Renal pelvis (tissue), 4 donors: ENCODE results near the gene FAM222A. TPM values are rescaled to one million over a fixed set of nuclear protein-coding genes. Genes with fewer than 3 reads are reported as not detected.
A peak's percentile ranks its signal among the peaks of the same experiment; 100 is the strongest.

Experiments
- DNase-seq: peaks from one replicate; pipeline ENCODE4 v3.0.0-alpha.2; 2013
- polyA plus RNA-seq, 3 donors: library from polyadenylated mRNA; unstranded; fragments of 120-200 nt; gene quantifications; one replicate each; pipeline ENCODE4 v1.2.1, GENCODE V29; 2013; ENCODE audit not compliant: insufficient read length in 3 of 3

The FAM222A gene
- polyA plus RNA-seq, 3 donors = 7.8 to 10.0 (median 8.3) TPM

DNA sequence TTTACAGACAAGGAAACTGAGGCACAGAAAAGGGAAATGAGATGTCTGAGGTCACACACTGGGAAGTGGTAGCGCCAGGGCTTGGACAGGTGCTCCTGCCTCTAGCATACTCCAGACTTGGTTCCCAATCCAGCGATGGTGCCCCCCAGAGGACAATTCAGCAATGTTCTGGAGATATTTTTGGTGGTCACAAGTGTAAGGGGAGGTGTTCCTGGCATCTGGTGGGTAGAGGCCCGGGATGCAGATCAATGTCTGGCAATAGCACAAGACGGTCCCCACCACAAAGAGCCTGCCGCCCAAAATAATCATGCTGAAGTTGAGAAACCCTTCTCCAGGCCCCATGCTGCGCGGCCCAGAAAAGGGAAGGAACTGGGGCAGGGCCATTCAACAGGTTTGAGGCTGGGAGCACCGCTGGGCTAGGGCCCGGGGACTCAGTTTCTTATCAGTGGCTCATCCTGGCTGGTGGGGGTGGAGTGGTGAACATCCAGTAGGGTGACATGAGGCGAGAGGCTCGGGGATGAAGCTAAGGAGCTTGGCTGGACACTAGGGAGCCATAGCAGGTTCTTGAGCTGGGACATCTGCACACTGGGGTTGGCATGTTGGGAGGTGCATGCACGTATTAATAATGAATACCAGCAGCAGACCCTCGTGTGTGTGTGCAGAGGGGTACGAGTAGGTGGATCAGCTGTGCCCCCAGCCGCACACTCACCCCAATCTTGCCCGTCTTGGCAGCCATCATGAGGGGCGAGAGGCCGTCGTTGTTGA, 84.5 kb downstream of the FAM222A start:
- no peak for DNase-seq

DNA sequence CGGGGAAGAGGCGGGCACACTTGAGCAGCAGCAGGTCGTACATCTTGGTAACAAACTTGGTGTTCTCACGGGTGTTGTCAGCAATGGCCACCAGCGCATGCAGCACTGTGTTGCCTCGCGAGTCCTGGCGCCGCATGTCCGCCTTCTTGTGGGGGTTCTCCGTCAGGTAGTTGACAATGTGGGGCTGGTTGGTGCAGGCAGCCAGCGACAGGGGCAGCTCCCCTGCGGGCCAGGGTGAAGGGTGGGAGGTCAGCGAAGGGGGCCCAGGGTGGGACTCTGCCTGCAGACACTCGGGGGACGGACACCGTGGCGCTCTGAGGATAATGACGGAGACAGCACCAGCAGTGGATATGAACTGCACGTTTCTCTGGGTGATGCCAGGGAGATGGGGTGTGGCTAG, 85.1 kb downstream of the FAM222A start:
- no peak for DNase-seq

DNA sequence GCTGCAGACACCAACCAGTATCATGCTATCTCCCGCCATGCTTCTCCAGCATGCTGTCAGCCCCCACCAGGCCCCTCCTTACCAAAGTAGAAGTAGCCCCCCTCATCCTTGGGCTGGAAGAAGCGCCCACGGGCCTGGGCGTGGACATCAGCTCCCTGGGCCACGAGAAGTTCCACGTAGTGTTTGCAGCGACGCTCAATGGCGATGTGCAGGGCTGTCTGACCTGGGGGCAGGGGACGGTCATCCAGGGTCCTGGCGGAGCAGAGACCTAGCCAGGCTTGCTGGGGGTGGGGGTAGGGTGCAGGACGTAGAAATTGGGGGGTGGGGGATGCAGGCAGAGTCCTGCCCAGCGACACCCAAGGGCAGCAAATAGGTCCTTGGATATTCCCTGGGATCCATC, 86.9 kb downstream of the FAM222A start:
- DNase-seq = no peak

DNA sequence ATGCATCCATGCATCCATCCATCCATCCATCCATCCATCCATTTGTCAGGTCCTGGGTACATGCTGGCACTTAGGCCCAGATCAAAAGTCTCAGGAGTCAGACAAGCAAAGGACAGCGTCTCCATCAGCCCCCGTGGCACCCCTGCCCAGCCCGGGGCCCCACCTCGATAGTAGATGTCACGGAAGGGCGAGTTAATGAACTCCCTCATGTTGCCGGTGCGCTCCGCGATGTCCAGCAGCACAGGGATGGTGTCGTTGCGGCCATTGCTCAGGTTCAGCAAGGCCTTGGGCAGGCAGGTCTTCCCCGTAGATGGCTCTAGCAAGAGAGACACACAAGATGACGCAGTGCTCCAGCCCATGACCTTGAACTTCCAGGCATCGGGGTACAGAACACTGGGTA, 89.2 kb downstream of the FAM222A start:
- no peak for DNase-seq

DNA sequence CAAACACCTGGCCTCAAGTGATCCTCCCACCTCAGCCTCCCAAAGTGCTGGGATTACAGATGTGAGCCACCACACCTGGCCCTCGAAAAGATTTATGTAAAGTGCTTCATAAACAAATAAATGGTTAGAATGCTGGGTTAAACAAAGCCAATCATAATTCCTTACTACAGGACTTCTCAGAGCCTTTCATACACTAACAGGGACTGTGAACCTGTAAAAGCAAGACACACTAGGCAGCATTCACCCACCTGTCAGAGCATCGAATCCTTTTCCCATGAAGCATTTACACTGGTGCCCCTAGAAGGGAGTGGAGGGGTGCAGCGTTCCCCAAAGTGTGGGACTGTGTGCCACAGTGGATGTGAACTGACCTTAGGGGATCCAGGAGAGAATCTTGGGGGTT, 90.1 kb downstream of the FAM222A start:
- DNase-seq = no peak

DNA sequence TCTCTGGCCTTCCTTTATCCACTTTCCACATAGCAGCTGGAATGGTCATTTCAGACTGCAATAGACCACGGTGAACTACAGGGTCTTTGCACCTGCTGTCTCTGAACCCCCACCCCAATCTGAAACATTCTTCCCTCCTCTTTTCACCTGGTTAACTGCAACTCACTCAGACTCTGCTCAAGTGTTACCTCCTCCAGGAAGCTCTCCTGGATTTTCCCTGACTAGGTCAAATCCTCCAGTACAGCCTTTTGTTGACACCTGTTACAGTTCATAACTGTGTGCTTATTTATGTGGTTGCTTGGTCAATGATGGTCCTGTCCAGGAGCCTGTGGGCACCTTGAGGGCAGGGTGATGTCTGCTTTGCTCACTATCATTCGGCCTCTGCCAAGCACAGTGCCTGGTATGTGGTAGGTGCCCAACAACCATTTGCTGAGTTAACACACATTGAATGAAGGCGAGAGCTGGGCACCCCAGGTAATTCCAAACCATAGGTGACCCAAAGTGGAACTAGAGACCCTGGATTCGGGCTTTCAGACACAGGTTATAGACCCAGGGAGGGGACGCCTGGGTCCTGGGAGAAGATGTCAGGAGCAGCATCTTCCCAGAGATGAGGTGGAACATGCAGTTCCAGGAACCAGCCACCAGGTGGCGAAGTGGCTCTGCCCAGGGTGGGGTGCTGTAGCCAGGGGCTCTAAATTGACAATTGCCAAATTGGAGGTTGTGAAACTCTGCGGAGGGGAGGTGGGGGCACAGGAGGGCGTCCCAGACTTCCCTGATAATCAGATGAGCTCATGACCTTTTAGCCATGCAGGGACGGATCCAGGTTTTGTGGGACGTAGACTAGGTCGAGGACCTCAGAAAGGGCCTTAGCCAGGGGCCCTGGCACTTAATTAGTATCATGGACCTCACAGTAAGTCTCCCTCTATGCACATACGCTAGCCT, 91.5 kb downstream of the FAM222A start:
- DNase-seq = peak; percentile 31

DNA sequence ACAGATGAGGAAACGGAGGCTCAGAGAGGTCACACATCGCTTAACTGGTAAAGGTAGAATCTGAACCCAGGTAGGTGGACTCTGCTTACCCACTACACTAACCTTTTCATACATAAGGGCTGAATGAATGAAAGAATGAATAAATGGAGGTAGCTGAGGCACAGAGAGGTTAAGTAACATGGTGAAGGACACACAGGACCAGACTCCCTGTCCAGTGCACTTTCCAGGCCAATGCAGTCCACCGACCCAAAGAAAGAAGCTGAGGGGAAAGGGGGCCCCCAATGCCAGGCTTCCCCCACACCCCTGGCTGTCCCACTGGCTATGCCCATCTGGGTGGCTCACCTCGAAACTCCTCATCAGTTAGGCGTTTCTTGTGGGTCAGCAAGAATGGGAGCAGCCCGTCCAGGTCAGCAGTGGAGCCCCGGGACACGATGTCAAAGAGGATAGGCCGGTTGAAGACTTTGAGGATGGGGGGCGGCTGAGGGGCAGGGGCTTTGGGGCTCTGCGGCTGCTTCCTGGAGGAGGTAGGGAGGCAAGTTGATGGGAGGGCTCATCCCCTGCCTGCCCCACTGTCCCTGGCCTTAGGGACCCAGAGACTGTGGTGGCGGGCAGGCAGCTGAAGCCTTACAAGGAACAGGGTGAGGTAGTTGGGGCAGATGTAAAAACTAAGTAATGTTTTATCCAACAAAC, 94.5 kb downstream of the FAM222A start:
- no peak for DNase-seq

DNA sequence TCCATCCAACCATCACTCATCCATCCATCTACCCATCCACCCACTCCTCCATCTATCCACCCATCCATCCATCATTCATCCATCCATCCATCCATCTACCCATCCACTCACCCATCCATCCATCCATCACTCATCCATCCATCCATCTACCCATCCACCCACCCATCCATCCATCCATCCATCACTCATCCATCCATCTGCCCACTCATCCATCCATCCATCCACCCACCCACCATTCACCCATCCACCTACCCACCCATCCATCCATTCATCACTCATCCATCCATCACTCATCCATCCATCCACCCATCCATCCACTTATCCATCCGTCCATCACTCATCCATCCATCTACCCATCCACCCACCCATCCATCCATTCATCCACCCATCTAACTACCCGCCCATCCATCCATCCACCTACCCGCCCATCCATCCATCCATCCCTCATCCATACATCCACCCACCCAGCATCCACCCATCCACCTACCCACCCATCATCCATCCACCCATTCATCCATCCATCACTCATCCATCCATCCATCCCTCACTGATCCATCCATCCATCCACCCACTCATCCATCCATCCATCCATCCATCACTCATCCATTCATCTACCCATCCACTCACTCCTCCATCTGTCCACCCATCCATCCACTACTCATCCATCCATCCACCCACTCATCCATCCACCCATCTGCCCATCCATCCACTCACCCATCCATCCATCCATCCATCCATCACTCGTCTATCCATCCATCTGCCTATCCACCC, 95.4 kb downstream of the FAM222A start:
- no peak for DNase-seq

DNA sequence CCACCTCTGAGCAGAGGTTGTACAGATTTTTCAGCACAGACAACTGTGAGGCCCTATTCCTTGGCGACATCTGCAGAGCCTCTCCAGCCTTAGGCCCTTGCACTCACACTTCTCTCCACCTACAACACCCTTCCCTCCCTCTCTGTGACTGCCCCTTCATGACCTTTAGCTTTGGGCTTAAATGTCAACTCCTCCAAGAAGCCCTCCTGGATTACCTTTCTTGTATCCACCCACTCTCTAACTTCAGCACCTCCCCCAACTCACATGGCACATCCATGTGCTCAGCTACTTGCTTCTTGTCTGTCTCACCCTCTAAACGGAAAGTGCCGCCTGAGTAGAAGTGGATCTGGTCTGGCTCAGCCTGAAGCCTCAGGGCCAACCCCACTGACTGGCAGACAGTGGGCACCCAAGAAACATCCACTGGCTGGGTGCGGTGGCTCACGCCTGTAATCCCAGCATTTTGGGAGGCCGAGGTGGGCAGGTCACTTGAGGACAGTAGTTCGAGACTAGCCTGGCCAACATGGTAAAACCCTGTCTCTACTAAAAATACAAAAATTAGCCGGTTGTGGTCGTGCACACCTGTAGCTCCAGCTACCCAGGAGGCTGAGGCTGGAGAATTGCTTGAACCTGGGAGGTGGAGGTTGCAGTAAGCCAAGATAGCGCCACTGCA, 97.5 kb downstream of the FAM222A start:
- DNase-seq = no peak

DNA sequence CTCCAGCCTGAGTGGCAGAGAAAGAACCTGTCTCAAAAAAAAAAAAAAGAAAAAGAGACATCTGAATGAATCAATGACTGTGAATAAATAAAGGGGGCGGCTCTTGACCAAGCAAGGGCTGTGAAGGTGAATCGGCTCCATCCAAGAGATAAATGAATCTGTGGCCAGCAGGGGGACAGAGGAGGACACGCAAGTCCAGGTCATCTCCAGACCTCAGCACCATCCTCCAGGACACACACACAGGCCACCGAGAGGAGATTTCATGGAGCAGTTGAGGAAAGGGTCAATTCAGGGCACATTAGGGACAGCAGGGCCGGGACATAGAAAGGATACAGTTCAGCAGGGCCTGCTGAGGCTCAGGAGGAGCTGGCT, 98.0 kb downstream of the FAM222A start:
- DNase-seq = no peak

DNA sequence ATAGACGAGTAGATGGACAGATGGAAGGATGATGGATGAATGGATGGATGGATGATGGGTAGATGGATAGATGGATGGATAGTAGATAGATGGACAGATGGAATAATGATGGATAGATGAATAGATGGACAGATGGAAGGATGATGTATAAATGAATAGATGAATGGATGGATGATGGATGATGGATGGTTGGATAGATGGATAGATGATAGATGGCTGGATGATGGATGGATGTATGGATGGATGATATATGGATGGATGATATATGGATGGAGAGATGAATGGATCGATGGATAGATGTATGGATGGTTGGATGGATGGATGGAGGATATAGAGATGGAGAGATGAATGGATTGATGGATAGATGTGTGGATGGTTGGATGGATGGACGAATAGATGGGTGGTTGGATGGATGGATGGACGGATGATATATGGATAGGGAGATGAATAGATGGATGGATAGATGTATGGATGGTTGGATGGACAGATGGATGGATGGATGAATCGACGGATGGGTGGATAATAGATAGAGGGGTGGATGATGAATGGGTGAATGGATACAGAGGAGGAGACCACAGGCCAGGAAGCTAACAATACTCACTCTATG, 100.3 kb downstream of the FAM222A start:
- DNase-seq = no peak

DNA sequence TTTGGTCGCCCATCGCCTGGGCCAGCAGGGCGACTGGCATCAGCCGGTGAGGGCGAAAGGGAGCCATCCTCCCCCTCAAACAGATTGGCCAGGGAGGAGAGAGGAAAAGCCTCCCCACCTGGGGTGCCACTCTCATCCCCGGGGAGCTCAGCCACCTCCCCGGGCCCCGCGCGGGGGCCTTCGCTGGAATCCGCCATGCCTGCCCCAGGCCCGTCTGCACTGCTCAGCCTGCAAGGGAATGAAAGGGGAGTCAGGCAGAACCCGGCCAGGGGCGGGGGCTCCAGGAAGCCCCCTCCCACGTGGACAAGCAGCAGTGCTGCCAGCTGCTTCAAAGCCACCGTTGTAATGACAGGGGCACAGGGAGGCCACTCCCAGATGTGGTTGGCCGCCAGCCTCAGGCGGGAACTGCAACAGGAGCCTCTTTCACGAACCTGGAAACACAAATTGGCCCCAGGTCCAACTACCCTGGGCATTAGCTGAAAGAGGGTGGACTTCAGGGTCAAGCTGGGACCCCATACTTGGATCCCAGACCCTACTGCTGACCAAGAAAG, 101.0 kb downstream of the FAM222A start:
- DNase-seq = no peak

DNA sequence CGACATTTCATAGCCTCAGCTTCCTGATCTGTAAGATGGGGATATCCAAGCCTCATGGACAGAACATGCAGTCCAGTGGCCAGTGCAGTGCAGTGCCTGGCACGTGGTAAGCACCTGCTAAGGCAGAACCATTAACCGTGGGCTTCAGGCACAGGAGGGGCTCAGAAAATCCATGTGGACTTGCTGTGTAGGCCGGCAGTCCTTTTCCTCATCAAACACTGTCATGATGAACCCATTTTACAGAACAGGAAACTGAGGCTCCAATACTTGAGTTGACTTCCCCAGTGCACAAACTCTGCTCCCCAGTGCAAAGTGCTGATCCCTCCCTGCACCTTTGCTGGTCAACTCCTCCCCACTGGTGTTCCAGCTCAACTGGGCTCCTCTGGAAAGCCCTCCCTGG, 101.6 kb downstream of the FAM222A start:
- DNase-seq = no peak

DNA sequence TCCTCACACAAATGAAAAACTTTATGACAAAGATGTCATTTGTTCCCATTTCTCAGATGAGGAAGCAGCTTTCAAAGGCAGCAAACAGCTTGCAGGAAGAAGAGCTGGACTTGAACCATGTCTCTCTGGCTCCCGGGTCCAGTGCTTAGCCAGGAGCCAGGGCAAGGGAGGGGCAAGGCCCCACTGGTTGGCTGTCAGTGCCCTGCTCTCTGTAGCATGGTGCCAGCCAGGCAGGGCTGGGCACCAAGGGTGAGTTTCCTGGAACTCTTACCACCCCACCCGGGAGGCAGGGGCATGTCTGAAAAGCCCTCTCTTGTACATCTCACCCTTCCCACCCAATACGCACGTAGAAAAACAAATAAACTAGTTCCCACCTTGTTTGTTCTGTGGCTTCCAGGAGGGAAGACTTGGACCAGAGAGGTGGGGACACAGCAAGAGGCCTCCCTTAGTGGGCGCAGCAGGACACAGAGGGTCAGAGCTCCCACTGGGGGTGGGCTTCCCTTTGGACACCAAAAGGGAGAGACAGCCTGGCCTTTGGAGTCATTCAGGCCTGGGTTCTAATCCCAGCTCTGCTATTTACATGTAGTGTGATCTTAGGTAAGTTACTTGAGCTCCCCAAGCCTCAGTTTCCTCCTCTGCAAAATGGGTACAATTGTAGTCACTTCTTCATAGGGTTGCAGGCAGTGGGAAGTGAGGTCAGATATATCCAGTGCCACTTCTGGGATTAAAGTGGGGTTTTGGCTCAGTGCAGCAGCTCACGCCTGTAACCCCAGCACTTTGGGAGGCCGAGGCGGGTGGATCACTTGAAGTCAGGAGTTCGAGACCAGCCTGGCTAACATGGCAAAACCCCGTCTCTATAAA, 102.4 kb downstream of the FAM222A start:
- DNase-seq = no peak

DNA sequence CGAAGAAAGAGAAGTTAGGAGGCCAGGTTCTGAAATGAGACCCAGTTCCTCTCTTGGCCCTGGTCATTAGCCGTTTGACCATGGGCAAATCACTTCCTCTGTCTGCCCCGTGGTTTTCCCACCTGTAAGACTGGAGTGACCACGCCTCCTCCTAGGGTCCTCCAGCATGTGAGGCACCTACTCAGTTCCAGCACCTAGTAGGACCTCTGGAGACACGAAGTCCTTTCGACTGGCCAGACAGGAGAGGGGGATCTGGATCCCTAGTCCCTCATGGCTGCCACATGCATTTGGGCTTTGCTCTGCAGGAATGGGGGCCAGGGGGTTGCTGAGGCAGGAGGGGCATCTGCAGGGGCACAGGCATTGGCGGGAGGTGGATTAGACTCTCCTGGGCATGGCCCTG, 103.2 kb downstream of the FAM222A start:
- no peak for DNase-seq

DNA sequence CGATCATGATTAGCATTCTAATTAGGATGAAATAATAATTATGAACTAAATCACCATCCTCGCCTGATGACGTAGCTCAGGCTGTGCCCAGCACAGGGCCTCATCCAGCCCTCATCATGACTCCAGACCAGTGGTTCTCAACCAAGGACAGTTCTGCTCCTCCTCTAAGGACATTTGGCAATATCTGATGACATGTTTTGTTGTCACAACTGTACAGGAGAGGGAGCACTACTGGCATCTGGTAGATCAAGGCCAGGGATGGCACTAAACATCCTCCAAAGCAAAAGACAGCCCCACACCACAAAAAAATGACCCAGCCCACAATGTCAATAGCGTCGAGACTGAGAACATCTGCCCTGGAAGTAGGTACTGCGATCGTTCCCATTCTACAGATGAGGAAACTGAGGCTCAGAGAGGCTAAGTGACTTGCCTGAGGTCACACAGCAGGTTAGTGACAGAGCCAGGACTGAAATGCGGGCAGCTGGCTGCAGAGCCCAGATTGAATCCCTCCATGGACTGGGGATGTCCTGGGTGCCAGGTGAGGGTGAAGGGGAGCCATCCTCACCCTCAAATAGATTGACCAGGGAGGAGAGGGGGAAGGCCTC, 104.1 kb downstream of the FAM222A start:
- DNase-seq = no peak

DNA sequence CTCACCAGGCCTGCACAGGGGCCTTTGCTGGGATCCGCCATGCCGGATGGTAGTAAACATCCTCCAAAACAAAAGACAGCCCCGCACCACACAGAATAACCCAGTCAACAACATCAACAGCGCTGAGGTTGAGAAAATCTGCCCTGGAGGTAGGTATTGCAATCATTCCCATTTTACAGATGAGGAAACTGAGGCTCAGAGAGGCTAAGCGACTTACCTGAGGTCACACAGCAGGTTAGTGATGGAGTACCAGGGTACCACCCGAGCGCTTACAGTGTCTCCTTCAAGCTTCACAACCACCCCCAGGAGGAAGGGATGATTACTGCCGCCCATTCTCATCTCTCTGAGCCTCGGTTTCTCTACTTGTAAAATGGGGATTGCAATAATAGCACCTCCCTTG, 104.6 kb downstream of the FAM222A start:
- no peak for DNase-seq

DNA sequence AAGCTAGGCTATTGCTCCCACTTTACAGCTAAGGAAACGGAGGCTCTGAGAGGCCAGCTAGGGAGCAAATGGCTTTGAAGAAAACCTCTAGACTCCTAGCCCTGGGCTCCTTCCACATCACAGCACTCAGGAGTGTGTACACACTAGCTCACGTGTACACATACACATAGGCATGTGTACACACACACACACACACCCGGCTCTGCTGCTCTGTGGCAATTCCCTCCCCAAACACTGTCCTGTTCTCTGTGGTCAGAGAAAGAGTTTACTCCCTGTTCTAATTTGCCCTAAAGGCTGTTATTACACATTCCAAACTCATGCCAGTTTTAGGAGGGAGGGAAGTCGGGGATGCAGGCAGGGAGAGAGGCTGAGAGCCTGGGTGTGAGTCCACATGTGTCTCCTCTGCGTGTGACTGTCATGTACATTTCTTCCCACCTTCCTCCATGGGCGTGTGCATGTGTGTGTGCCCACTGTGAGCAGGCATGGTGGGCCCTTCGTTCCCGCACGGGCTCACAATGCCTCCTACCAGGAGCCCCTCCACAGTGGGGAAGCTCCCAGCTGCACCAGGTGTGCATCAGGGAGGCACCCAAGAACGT, 105.4 kb downstream of the FAM222A start:
- no peak for DNase-seq
